K562 (cell line): Measurements from ENCODE around the gene BTN3A1. TPM values are rescaled to one million over a fixed set of nuclear protein-coding genes. Genes with fewer than 3 reads are reported as not detected.

ENCODE experiments used
- CBX1 ChIP-seq: sonication (generic); IDR thresholded peaks from 2 replicates; pipeline ENCODE4 v1.6.1; 2016; ENCODE audit warnings: antibody characterized with exemption, low read depth, mild to moderate bottlenecking
- CBX2 ChIP-seq: fragments of 200-600 bp; sonication (generic); IDR thresholded peaks from one replicate; pipeline ENCODE4 v1.6.1; 2012; ENCODE audit warnings: mild to moderate bottlenecking, low read length, inconsistent platforms; ENCODE audit not compliant: insufficient read depth, poor library complexity, severe bottlenecking
- CREB1 ChIP-seq, 2 experiments: sonication (generic) in 1 of 2; formaldehyde crosslinking in 1 of 2; IDR thresholded peaks; 2 replicates each; pipeline versions ENCODE4 v1.6.1 to v1.8.0; 2012 to 2022; ENCODE audit warnings: inconsistent platforms in 1 of 2, mild to moderate bottlenecking in 1 of 2, missing genetic modification reagents in 1 of 2, moderate library complexity in 1 of 2
- FOXK2 ChIP-seq, 2 experiments: fragments of 450-650 bp; IDR thresholded peaks in 1 of 2; conservative IDR thresholded peaks in 1 of 2; 2 replicates each; pipeline ENCODE4 v1.6.1; 2016; ENCODE audit warnings: low read depth in 2 of 2, mild to moderate bottlenecking in 1 of 2
- HDAC2 ChIP-seq: fragments of 450-650 bp; IDR thresholded peaks from 2 replicates; pipeline ENCODE4 v1.6.1; 2016; ENCODE audit warnings: mild to moderate bottlenecking
- HDAC3 ChIP-seq: fragments of 450-650 bp; IDR thresholded peaks from 2 replicates; pipeline ENCODE4 v1.6.1; 2018; ENCODE audit warnings: borderline replicate concordance, mild to moderate bottlenecking, moderate library complexity; ENCODE audit not compliant: partially characterized antibody
- KLF13 ChIP-seq: fragments of 450-650 bp; IDR thresholded peaks from 2 replicates; pipeline ENCODE4 v1.6.1; 2016; ENCODE audit warnings: missing genetic modification characterization, low read depth, mild to moderate bottlenecking, missing compliant biosample characterization, moderate library complexity, borderline replicate concordance
- MCM3 ChIP-seq: fragments of 450-650 bp; IDR thresholded peaks from 2 replicates; pipeline ENCODE4 v1.6.1; 2016
- MECOM ChIP-seq: fragments of 250-450 bp; sonication (Bioruptor Pico); IDR thresholded peaks from 2 replicates; pipeline ENCODE4 v1.8.0; 2022; ENCODE audit warnings: inconsistent platforms
- MEIS2 ChIP-seq: fragments of 450-650 bp; IDR thresholded peaks from 2 replicates; pipeline ENCODE4 v1.6.1; 2014; ENCODE audit warnings: mild to moderate bottlenecking; ENCODE audit not compliant: partially characterized antibody
- MTA1 ChIP-seq: fragments of 450-650 bp; IDR thresholded peaks from 2 replicates; pipeline ENCODE4 v1.6.1; 2017; ENCODE audit warnings: borderline replicate concordance
- RBM15 ChIP-seq: fragments of 200-400 bp; formaldehyde crosslinking; IDR thresholded peaks from 2 replicates; pipeline ENCODE4 v1.6.1; 2018; ENCODE audit warnings: mild to moderate bottlenecking, low read length, moderate library complexity; ENCODE audit not compliant: insufficient read depth
- SETDB1 ChIP-seq: IDR thresholded peaks from one replicate; pipeline ENCODE4 v1.6.1; 2012; ENCODE audit warnings: low read length, control low read depth, inconsistent platforms
- ZBTB1 ChIP-seq: sonication (generic); formaldehyde crosslinking; IDR thresholded peaks from 2 replicates; pipeline ENCODE4 v1.8.1; 2023; ENCODE audit warnings: missing genetic modification reagents, low read depth, mild to moderate bottlenecking, borderline replicate concordance
- polyA plus RNA-seq, 8 experiments: library from polyadenylated mRNA; depleted of rRNA in 4 of 8; stranded (reverse) in 5 of 8; unstranded in 3 of 8; fragments of >200 nt; fragmentation: Nextera tagmentation in 2 of 8; fragmentation: Illumina TruSeq in 1 of 8; extraction: Ambion mirVana in 2 of 8; extraction: Trizol in 1 of 8; gene quantifications; 2 replicates each; pipeline versions ENCODE4 v1.2.1 to v1.2.3, GENCODE V29; 2011 to 2014; ENCODE audit warnings: inconsistent platforms in 1 of 8, missing spikeins in 1 of 8
- total RNA-seq, 7 experiments: library from RNA; depleted of rRNA in 6 of 7; stranded (reverse); fragments of >200 nt in 6 of 7; fragmentation: Illumina TruSeq in 2 of 7; extraction: Trizol in 2 of 7; gene quantifications; 2 replicates each; pipeline versions ENCODE4 v1.2.1 to v1.2.3, GENCODE V29; 2011 to 2021; ENCODE audit warnings: low replicate concordance in 1 of 7
- TF ChIP-seq, protein P1 (sequence below): sonication (generic); formaldehyde crosslinking; IDR thresholded peaks from 2 replicates; pipeline ENCODE4 v1.8.0; 2022; ENCODE audit warnings: mild to moderate bottlenecking, low read depth, missing genetic modification reagents
- TF ChIP-seq, protein P2 (sequence below): fragments of 450-650 bp; IDR thresholded peaks from 2 replicates; pipeline ENCODE4 v1.6.1; 2018; ENCODE audit not compliant: partially characterized antibody

BTN3A1 gene
- total and polyA plus RNA-seq, 9 of the 15 experiments (the other 6 are each of a cell fraction or from before 2014, with no cell fraction given), result 0.84 to 8.5 (median 3.9) TPM

DNA sequence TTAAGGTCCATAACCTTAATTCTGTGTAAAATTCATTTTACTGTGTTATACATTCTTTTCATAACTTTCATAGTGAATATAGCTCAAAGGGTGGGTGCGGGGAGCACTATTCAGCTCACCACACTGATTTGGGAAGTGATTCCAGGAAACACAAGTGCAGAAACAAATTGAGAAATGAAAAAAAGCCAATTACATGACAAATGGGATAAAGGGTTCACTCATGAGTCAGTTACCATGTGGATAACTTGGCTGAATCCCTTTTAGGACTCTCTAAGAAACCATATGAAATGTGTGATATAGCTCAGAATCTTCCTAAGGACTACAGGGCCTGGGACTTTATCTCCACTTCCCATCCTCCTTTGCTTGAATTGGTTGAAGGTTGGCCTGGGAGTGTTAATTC is 52.6 kb downstream of the BTN3A1 start (continued):
- TF ChIP-seq, protein P1, sequence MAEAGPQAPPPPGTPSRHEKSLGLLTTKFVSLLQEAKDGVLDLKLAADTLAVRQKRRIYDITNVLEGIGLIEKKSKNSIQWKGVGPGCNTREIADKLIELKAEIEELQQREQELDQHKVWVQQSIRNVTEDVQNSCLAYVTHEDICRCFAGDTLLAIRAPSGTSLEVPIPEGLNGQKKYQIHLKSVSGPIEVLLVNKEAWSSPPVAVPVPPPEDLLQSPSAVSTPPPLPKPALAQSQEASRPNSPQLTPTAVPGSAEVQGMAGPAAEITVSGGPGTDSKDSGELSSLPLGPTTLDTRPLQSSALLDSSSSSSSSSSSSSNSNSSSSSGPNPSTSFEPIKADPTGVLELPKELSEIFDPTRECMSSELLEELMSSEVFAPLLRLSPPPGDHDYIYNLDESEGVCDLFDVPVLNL (CRISPR knock-in tag), result no peak
- no peak for TF ChIP-seq CREB1 (IDR thresholded peaks at IDR 0.05)
- no peak for TF ChIP-seq CREB1 (CRISPR knock-in tag; IDR thresholded peaks at IDR 0.05)
- no peak for TF ChIP-seq MCM3
- no peak for TF ChIP-seq MTA1
- TF ChIP-seq HDAC3, result no peak
- TF ChIP-seq MECOM, result no peak
- no peak for TF ChIP-seq FOXK2 (conservative IDR thresholded peaks at IDR 0.05 in 1 of 2, IDR thresholded peaks at IDR 0.05 in 1 of 2; ENCODE audit: low read depth in 2 of 2)
- TF ChIP-seq CBX2, result no peak
- no peak for TF ChIP-seq HDAC2
- no peak for TF ChIP-seq RBM15
- TF ChIP-seq CBX1, result no peak
- no peak for TF ChIP-seq ZBTB1 (CRISPR knock-in tag)
- TF ChIP-seq KLF13 (tag), result no peak
- TF ChIP-seq, protein P2, sequence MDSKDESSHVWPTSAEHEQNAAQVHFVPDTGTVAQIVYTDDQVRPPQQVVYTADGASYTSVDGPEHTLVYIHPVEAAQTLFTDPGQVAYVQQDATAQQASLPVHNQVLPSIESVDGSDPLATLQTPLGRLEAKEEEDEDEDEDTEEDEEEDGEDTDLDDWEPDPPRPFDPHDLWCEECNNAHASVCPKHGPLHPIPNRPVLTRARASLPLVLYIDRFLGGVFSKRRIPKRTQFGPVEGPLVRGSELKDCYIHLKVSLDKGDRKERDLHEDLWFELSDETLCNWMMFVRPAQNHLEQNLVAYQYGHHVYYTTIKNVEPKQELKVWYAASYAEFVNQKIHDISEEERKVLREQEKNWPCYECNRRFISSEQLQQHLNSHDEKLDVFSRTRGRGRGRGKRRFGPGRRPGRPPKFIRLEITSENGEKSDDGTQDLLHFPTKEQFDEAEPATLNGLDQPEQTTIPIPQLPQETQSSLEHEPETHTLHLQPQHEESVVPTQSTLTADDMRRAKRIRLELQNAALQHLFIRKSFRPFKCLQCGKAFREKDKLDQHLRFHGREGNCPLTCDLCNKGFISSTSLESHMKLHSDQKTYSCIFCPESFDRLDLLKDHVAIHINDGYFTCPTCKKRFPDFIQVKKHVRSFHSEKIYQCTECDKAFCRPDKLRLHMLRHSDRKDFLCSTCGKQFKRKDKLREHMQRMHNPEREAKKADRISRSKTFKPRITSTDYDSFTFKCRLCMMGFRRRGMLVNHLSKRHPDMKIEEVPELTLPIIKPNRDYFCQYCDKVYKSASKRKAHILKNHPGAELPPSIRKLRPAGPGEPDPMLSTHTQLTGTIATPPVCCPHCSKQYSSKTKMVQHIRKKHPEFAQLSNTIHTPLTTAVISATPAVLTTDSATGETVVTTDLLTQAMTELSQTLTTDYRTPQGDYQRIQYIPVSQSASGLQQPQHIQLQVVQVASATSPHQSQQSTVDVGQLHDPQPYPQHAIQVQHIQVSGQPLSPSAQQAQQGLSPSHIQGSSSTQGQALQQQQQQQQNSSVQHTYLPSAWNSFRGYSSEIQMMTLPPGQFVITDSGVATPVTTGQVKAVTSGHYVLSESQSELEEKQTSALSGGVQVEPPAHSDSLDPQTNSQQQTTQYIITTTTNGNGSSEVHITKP, result no peak
- no peak for TF ChIP-seq MEIS2
- no peak for TF ChIP-seq SETDB1
